ENCODE data around the gene CMKLR1.

CMKLR1 gene

GRCh38 chr12:108297424-108297823, 41.7 kb downstream of the CMKLR1 start:
- H3K4me3 ChIP-seq (replicated peaks; ENCODE audit: low read depth, low read length), result no peak overlapping the region
- no peak for DNase-seq (ENCODE audit: extremely low read depth, low read depth)
- no peak for TF ChIP-seq CTCF (IDR thresholded peaks at IDR 0.05; ENCODE audit: low read depth, low read length, missing control alignments)

- TF ChIP-seq CTCF (IDR thresholded peaks at IDR 0.05; ENCODE audit: low read depth, low read length, missing control alignments), result no peak
- no peak for DNase-seq (ENCODE audit: extremely low read depth, low read depth)
- H3K4me3 ChIP-seq (replicated peaks; ENCODE audit: low read depth, low read length), result no peak overlapping the region
Observed at GRCh38 chr12:108296945-108297344, 42.2 kb downstream of the CMKLR1 start.

- no peak for TF ChIP-seq CTCF (IDR thresholded peaks at IDR 0.05; ENCODE audit: low read depth, low read length, missing control alignments)
- DNase-seq (ENCODE audit: extremely low read depth, low read depth), result no peak
- H3K4me3 ChIP-seq (replicated peaks; ENCODE audit: low read depth, low read length), result no peak overlapping the region
Observed at GRCh38 chr12:108295641-108296040, 43.5 kb downstream of the CMKLR1 start.

GRCh38 chr12:108289350-108290161, 49.6 kb downstream of the CMKLR1 start:
- DNase-seq (ENCODE audit: extremely low read depth, low read depth), result no peak
- no peak for TF ChIP-seq CTCF (IDR thresholded peaks at IDR 0.05; ENCODE audit: low read depth, low read length, missing control alignments)

GRCh38 chr12:108287227-108287626, 51.9 kb downstream of the CMKLR1 start:
- TF ChIP-seq CTCF (IDR thresholded peaks at IDR 0.05; ENCODE audit: low read depth, low read length, missing control alignments), result no peak
- DNase-seq (ENCODE audit: extremely low read depth, low read depth), result no peak

More at GRCh38 chr12:108289350-108290161, 49.6 kb downstream of the CMKLR1 start:
- H3K4me3 ChIP-seq (replicated peaks; ENCODE audit: low read depth, low read length), result no peak overlapping the region

GRCh38 chr12:108285016-108285415, 54.1 kb downstream of the CMKLR1 start:
- no peak for TF ChIP-seq CTCF (IDR thresholded peaks at IDR 0.05; ENCODE audit: low read depth, low read length, missing control alignments)
- H3K4me3 ChIP-seq (replicated peaks; ENCODE audit: low read depth, low read length), result no peak overlapping the region
- no peak for DNase-seq (ENCODE audit: extremely low read depth, low read depth)

More at GRCh38 chr12:108287227-108287626, 51.9 kb downstream of the CMKLR1 start:
- no peak overlapping the region for H3K4me3 ChIP-seq (replicated peaks; ENCODE audit: low read depth, low read length)
